GM18511 (cell line): ENCODE data around the gene FSIP1.

Source experiments
- ATAC-seq: cut with Tn5 transposase; IDR thresholded peaks from one replicate; pipeline ENCODE4 v1.9.1; 2021; ENCODE audit warnings: mild to moderate bottlenecking, moderate library complexity; ENCODE audit not compliant: unreplicated experiment

FSIP1 gene

GRCh38 chr15:39767921-39768320 is 14.7 kb downstream of the FSIP1 start:
- no peak for ATAC-seq

- ATAC-seq: no peak
Observed at GRCh38 chr15:39761006-39761405, 21.6 kb downstream of the FSIP1 start.

GRCh38 chr15:39756806-39757522 is 25.7 kb downstream of the FSIP1 start:
- no peak for ATAC-seq

GRCh38 chr15:39752991-39753390 is 29.6 kb downstream of the FSIP1 start:
- no peak for ATAC-seq

GRCh38 chr15:39752246-39752645 is 30.4 kb downstream of the FSIP1 start:
- no peak for ATAC-seq

GRCh38 chr15:39748276-39748675 is 34.4 kb downstream of the FSIP1 start:
- ATAC-seq: no peak

- no peak for ATAC-seq
Observed at GRCh38 chr15:39747326-39747725, 35.3 kb downstream of the FSIP1 start.

- ATAC-seq: no peak
Observed at GRCh38 chr15:39746714-39747276, 35.8 kb downstream of the FSIP1 start.

- no peak for ATAC-seq
Observed at GRCh38 chr15:39746176-39746575, 36.5 kb downstream of the FSIP1 start.

GRCh38 chr15:39745415-39745814 is 37.2 kb downstream of the FSIP1 start:
- ATAC-seq: no peak

GRCh38 chr15:39744334-39745103 is 38.1 kb downstream of the FSIP1 start:
- ATAC-seq: no peak

GRCh38 chr15:39743611-39744010 is 39.0 kb downstream of the FSIP1 start:
- no peak for ATAC-seq

- no peak for ATAC-seq
Observed at GRCh38 chr15:39741258-39741657, 41.4 kb downstream of the FSIP1 start.

- ATAC-seq: no peak
Observed at GRCh38 chr15:39738998-39739397, 43.6 kb downstream of the FSIP1 start.

GRCh38 chr15:39737196-39737550 is 45.5 kb downstream of the FSIP1 start:
- no peak for ATAC-seq

- no peak for ATAC-seq
Observed at GRCh38 chr15:39736412-39737195, 46.0 kb downstream of the FSIP1 start.

- no peak for ATAC-seq
Observed at GRCh38 chr15:39735120-39735717, 47.4 kb downstream of the FSIP1 start.

GRCh38 chr15:39731266-39731665 is 51.4 kb downstream of the FSIP1 start:
- ATAC-seq: no peak

- ATAC-seq: no peak
Observed at GRCh38 chr15:39730552-39730951, 52.1 kb downstream of the FSIP1 start.

- ATAC-seq: no peak
Observed at GRCh38 chr15:39729500-39729899, 53.1 kb downstream of the FSIP1 start.

- no peak for ATAC-seq
Observed at GRCh38 chr15:39728845-39729244, 53.8 kb downstream of the FSIP1 start.
